GM21515 (cell line): ENCODE data around the gene MRRF.
"Not testable (repeated sequence)": the region's sequence is repeated elsewhere in the genome, so short reads cannot be mapped to it uniquely, and the experiment has no call there.

ENCODE experiments used
- ATAC-seq: cut with Tn5 transposase; IDR thresholded peaks from one replicate; pipeline ENCODE4 v1.9.1; 2021; ENCODE audit not compliant: unreplicated experiment

The MRRF gene

DNA sequence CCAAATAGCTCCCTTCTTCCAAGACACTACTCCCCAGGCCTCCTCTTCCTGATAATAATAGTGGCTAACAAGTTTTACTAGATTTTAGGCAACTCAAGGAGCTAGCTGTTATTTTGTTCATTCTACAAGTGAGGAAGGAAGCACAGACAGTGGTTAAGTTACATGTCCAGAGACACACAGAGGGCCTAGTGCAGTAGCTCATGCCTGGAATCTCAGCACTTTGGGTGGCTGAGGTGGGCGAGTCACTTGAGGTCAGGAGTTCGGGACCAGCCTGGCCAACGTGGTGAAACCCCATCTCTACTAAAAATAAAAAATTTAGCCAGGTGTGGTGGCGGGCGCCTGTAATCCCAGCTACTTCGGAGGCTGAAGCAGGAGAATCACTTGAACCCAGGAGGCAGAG, 65.8 kb downstream of the MRRF start:
- ATAC-seq: not testable (repeated sequence)

DNA sequence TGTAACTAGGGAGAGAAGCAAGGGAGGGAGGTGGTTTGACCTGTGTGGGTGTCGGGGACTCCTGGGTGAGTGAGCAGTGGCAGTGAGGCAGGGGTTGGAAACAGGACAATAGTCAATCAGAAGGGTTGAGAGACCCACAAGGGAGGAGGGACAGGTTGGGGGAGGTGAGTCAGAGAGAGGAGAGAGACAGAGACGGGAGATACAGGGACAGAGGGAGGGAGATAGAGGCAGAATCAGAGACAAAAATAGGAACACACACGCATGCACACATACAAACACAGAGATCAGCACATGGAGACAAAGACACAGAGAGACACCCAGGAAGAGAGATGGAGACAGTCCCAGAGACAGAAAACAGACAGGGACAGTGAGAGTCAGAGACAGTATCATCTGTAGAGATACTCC, 66.8 kb downstream of the MRRF start:
- ATAC-seq: no peak

DNA sequence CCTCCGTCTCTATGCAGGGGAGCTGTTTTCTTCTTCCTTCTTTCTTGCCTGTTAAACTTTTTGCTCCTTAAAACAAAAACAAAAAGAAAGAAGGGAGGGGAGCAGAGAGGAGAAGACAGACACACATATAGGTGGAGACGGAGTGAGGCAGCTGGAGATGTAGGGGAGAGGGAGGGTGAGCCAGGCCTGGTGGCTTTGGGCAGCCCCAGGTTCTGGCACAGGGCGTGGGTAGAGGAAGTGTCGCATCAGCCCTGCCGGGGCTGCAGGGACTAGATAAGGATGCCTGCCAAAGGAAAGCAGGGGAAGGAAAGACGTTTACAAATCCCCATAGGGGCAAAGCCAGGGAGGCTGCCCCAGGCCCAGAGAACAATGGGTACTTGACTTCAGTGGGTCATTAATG, 67.4 kb downstream of the MRRF start:
- ATAC-seq: no peak

DNA sequence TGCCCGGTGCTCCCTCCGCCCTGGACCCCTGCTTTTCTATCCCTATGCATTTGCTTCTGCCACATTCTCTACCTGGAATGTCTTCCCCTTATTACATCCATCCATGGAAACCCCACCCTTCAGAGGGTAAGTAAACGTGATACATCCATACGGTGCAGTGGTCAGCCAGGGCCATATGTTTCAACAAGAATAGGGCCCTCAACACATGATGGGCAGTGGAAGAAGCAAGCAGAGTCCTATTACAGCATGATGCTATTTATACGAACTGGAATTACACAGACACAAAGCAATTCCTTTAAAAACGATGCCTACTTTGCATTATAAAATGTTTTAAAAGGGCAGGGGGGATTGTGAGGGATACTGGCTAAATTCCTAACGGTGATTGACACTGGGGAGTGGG, 68.0 kb downstream of the MRRF start:
- no peak for ATAC-seq

DNA sequence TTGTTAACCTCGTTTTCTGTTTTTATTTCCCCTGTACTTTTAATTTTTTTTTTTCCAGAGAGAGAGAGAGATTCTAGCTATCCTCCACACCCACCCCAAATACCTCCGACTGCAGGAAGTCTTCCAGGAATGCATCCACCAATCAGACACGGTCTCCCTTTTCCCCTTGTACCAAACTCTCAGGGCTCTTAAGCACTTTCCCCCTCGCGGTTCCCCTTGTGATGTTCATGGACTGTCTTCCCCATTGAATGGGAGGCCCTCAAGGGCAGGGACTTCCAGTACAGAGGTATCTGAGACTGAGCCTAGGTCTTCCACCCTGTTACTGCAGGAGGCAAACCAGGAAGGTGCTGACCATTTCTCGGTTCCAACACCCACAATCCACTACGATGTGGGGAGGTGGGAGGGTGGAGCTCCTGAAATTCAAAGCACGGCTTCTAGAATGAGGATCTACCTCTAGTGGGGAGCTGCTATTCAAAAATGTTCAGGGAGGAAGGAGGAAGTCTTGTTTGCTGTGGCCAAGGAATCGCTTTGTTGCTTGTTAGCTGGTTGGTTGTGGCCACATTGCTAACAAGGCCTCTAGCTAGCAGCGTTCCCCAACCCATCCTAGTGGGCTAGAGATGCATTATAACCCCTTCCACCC, 68.6 kb downstream of the MRRF start:
- no peak for ATAC-seq

DNA sequence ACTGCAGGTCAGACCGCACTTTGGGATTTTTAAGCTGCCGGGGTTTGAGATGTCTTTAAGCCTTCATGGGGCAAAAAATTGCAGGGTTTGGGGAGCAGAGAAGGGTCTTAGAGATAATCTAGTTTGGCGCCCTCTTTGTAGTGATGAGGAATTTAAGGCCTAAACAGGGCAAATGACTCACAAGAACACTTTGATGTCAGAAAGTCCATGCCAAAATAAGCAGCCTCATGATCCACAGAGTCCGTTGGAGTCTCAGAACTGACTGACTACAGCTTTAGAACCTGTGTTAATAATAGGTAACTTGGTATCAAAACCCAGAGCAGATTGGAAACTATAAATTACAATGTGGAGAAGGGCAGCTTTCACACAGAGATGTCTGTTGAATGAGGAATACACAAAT, 70.2 kb downstream of the MRRF start:
- no peak for ATAC-seq

DNA sequence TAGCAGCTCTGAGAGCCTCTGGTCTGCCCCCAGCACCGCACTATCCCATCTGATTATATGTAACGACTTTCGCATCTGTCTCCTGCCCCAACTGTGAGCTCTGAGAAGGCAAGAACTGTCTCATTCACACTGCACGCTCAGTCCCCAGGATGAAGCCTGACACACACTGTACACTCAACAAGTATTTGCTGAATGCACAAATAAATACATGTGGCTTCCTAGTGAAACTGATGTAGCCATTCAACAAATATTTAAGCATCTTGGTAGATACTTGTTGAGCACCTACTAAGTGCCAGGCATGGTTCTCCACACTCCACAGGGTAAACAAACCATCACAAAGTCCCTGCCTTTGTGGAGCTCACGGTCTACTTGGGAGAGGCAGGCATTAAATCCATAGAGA, 71.5 kb downstream of the MRRF start:
- no peak for ATAC-seq

DNA sequence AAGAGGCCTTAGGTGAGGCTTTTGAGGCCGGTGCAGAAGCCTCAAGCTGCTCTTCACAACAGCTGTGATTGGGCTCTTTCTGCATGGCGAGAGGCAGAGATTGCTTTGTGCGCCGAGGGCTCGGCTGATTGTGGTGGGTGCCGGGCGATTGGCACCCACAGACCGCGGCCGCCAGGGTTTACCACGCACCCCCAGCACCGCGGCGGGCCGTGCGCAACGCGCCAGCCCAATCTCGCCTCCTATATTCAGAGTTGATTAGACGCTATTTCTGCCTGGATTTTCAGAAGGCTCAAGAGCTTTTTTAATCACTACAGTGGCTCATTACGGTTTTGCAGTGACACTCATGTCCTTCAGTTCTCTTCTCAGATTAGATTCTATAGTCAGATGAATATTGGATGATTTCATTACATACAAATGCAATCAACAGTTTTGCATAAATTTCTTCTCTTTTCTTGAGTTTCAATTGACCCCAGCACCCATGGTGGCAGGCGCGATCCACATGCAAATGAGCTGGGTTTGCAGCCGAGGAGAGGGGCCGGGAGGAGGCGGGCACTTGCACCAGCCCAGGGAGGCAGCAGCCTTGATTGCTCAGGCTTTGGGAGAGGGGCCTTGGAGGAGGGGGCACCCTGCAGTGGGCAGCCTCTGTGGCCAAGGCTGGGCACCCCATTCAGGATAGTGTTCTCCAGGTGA, 72.3 kb downstream of the MRRF start:
- no peak for ATAC-seq

DNA sequence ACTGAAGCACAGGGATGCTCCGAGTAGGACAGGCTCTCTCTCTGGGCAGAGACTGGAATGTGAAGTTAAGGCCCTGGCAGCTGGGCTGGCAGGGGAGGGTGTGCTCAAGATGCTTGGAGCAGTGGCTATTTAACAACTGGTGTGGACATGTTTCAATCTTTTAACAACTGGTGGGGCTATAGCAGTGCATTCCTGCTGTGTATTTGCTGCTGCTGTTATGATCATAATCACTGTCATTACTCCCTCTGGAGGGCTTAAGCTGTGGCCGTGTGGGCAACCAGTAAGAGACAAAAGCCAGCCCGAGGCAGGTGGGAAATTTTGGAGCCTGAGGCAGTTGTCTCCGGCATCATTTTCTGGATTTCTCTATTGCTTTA, 72.9 kb downstream of the MRRF start:
- no peak for ATAC-seq

DNA sequence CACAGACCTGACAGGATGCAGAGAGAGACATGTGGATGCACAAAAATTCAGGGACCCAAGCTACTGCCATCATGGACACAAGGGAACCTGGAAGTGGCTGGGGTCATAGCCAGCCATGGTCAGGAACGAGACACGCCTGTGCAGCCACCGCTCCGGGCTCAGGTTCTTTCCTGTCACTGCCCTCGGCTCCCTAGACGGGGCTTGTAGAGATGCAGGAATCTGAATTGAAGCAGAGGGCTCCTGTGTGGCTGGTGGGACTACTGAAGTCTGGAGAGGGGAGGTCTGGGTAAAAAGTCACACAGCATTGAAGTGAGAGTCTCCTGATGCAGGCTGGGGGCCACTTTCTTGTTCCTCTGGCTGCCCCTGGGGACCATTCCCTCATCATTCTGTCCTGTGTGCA, 73.9 kb downstream of the MRRF start:
- ATAC-seq: no peak

DNA sequence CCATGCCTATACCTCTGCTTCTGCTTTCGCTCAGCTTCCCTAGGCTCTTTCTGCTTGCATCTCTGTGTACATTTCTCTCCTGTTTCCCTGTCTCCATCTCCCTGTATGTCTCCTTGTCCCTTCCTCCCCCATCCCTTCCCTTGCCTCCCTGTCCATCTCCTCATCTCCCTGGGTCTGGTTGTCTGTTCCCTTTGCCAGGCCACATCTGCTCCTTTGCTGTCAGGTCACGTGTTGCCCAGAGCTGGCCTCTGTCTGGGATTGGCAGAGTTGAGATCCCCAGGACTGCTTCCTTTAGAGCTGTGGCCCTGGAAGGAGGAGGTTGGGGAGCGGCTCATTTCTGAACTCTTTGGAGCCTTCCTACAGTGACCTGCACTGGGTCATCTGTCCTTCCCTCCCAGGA, 74.3 kb downstream of the MRRF start:
- ATAC-seq: no peak

DNA sequence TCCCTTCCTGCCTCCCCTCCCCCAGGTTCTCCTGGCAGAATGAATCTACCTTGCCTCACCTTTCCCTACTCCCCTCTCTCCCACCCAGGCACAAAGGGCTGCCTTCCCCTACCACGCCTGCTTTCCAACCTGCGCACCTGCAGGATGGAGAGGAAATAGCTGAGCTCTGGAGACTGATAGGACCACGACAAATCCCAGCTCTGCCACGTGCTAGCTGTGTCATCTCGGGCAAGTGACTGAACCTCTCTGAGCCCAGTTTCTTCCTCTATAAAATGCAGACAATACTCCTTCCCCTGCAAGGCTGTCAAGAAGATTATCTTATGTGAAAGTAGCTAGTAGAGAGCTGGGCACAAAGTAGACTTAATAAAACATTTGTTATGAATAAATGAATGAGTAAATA, 74.9 kb downstream of the MRRF start:
- no peak for ATAC-seq

DNA sequence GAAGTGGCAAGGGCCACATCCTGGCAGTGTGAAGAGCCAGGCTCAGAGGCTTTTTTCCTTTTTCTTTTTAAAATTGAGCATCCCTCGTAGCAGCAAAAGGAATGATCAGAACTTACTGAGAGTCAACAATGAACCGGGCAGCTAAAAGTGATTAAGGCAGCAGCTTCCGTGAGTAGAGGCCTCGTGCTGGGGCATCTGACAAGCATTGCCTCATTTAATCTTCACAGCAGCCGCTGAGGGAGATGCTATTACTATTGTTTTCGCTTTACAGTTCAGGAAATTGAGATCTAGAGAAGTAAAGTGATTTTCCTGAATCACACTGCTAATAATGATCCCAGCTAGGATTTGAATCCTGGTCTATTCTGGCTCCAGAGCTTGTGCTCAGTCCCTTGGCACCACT, 75.5 kb downstream of the MRRF start:
- ATAC-seq: no peak

DNA sequence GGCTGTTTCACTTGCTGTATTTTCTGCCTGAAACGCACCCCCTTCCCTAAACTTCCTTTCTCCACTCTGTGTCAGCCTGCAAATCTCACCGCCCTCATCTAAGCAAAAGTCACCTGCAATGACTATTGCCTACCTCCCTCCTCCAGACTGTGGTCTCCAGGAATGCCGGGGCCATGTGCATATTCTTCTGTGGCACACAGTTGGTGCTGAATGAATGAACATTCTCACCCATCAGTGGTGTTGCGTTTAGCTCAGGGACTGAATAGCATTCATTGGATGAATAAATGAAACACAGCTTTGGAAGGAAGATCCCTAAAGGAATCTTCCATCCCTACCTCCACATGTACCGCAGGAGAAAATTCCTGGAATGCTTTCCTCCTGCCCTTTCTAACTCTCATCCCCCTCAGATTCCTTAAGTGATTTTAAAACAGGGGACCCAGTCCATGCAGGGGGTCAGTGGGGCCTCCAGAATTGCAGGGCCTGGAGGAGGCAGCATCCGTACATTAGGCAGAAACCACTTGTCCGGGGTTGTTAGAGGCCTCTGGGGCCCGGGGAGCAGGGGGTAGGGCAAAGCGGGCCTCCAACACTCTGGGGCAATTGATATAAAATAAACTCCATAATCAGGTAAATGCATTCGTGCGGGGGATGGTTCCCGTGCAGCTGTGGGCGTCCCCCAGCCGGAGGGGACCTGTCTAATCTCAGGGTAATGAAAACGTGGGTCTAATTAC, 77.8 kb downstream of the MRRF start:
- no peak for ATAC-seq

DNA sequence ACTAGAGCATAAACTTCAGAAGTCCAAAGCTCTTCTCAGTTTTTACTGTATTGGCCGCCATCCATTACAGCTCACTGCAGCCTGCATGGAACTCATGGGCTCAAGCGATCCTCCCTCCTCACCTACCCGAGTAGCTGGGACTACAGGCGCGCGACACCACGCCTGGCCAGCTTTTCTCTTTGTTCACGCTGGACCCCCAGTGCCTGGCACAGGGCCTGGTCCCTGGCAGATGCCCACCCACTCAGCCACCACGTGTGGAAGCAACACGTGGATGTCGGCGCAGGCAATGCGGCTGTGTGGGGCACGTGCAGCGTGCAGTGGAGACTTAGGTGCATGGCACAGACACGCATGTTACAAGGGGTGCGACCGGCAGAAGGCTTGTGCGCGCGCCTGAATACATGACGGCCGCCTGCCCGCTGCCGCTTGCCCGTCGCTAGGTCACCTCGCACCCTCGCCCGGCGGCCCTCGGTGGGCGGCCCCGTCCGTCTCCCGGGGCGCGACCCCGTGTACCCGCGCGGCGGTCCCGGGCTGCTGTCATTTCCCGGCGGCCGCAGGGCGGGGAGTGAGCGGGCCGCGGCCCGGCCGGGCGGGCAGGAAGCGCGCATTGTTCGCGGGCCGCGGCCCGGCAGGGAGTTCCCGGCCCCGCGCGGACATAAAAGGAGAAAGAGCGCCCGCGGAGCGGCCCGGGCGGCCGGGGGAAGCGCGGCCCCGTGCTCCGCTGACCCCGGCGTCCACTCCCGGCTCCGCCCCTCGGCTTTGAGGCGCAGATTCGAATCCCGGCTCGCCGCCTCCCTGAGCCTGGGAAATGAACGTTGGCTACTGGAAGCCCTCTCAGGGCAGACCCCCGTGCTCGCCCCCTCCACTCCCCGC, 82.0 kb downstream of the MRRF start:
- no peak for ATAC-seq

DNA sequence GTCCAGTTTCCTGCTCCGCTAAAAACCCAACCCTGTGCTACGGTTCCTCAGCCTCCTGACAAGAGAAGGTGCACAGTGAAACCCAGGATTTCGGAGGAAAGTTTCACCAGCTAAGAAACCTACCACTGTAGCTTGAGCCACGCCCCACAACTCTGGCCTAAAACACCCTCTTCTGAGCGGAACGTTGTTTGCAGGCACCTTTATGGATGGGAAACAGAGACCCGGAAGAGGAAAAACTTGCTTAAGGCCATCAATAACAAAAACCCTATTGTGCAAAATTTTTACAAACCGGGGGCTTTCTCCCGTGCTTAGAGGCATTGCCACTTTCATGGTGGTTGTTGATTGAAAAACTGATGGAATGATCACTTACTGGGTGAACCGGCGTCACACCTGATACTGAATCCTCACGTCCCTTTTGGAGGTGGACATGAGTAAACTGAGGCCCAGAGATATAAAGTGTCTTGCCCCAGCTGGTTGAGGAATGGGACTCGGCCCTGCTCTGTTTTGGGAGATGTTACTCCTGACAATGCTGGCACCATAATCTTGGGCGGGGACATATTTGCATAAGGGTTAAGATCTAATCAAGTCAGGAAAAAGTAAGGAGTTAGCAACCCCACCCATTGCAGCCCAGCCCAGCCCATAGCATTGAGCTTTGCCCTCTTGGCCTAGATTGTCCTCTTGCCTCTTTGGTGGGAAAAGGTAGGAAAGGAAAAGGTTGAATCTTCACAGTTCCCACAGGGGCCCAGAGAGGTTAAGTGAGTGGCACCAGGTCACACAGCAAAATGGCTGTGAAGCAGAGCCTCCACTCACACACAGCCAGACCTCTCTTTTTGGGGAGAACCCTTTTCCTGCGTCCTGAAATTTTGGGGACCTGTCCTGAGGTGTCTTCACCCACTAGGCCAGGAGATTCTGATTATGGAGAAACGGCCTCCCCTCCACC, 82.9 kb downstream of the MRRF start:
- ATAC-seq: no peak

DNA sequence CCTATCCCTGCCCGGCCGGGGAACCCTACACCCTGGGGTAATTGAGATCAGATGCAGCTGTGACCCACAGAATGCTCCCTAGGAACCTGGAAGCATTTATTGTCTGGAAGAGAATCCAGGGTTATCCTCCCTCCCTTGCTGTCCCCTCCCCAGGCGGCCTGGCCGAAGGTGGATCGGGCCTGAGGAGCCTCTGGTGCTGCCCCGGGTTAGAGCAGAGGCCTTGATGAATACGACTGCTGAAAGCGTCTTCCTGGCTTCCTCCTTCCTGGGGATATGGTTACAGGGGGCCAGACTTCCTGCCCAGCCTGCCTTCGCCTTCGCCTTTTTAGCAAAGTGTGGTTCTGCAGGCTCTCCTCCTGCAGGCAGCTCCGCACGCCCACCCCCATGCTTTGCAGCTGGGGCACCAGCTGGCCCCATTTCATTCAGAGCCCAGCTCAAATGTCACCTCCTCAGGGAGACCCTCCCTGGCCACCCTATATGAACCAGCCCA, 83.7 kb downstream of the MRRF start:
- ATAC-seq: no peak

DNA sequence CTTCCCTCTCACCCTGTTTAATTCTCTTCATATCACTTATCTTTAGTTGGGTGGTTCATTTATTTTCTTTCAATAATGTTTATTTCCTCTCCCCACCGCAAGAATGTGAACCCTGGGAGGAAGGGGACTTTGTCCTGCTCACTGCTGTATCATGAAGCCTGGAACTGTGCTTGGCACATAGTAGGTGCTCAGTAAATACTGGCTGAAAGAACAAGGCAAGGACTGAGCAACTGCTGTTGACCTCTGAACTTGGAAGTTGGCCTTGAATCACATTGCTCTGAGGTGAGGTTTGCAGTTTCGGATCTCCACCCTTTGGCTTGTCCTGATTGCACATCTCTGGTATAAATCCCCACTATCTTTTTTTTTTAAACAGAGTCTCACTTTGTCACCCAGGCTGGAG, 84.1 kb downstream of the MRRF start:
- no peak for ATAC-seq

DNA sequence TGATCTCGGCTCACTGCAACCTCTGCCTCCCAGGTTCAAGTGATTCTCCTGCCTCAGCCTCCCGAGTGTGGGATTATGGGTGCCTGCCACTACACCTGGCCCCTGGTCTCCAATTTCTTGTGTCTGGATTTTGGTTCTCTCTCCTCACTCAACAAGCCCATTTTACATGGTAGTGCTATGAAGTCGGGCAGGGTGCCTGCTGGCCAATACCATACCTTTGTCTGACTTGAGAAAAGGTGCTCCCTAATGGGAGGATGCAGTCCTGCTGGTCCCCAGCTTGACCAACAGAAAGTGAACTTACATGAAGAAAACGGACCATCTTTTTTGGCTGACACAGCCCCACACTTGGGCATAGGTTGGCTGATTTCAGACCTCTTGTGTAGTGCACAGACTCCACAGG, 84.5 kb downstream of the MRRF start:
- no peak for ATAC-seq
